HG02852 (cell line): Measurements from ENCODE around the gene KRTAP5-8.
"Not testable (repeated sequence)": the region's sequence is repeated elsewhere in the genome, so short reads cannot be mapped to it uniquely, and the experiment has no call there.

Experiments
- ATAC-seq: cut with Tn5 transposase; IDR thresholded peaks from one replicate; pipeline ENCODE4 v1.9.1; 2021; ENCODE audit warnings: mild to moderate bottlenecking, moderate library complexity; ENCODE audit not compliant: unreplicated experiment

KRTAP5-8 gene

GRCh38 chr11:71505781-71506180 is 32.0 kb upstream of the KRTAP5-8 start:
- ATAC-seq: no peak

GRCh38 chr11:71507102-71507501 is 30.7 kb upstream of the KRTAP5-8 start:
- no peak for ATAC-seq

DNA sequence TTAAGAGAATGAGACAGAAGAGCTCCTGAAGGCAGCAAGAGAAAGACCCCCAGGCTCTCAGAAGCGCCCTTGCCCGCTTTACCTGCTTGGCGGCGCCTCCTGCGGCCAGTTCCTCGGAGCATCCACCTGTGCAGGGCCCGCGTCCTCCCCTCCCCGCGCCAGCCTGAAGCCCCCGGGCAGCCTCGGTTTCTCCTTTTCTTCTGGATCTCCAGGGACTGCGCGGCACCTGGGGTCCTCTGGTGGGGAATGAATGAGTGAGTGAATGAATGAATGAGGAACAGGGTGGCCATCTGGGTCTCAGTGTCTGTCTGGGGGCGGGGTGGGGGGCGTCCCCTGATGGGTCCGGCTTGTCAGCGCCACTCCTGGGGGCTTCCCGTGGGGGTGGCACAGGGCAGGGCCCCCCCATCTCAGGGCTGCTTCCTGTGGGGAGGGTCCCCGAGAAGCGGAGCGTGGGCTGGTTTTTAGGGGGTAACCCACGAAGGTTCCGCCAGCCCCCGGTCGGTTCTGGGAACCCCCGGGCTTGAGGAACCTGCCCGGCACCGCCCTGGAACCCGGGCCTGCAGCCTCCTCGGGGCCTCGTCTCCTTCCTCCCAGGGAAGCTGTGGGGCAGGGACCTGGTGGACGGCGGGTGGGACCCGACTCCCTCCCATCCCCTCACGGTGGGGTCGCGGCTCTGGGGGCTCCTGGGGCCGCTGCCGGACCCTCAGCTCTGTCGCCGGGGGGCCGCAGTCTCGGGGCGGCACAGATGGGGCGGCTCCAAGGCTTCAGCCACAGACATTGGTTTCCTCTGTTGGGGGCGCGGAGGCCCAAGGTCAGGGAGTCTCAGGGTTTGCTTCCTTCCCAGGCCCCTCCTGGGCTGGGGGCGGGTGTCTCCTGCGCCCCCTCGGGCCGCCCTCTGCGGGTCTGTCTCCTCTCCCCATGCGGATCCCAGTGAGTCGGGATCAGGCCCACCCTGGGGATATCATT is 19.0 kb upstream of the KRTAP5-8 start:
- no peak for ATAC-seq

GRCh38 chr11:71519546-71519945 is 18.3 kb upstream of the KRTAP5-8 start:
- no peak for ATAC-seq

DNA sequence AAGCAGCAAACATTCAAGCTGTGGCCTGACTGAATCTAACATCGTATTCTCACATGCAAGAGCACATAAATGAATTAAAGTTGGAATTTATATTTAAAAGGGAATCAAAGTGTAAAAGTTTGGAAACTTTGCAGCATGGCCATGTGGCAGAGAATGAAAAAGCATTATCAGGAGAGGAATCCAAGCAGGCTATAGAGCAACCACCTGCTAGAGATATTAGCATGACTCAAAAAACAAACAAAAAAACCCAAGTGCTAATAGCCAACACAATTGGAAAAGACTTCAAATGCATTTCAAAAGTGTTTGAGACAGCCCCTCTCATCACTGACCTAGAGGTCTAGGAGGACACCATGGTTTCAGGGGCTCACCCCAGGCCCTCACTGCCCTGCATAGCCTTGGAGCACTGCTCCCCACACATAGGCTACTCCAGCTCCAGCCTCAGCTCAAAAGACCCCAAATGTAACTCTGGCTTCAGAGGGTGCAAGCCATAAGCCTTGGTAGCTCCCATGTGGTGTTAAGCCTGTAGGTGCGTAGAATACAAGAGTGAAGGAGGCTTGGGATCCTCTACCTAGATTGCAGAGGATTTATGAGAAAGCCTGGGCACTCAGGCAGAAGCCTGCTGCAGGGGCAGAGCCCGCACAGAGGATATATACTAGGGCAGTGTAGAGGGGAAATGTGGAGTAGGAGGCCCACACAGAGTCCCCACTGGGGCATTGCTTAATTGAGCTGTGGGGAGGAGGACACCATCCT is 12.5 kb upstream of the KRTAP5-8 start:
- no peak for ATAC-seq

- no peak for ATAC-seq
Measured at GRCh38 chr11:71525938-71526495, 11.8 kb upstream of the KRTAP5-8 start.

DNA sequence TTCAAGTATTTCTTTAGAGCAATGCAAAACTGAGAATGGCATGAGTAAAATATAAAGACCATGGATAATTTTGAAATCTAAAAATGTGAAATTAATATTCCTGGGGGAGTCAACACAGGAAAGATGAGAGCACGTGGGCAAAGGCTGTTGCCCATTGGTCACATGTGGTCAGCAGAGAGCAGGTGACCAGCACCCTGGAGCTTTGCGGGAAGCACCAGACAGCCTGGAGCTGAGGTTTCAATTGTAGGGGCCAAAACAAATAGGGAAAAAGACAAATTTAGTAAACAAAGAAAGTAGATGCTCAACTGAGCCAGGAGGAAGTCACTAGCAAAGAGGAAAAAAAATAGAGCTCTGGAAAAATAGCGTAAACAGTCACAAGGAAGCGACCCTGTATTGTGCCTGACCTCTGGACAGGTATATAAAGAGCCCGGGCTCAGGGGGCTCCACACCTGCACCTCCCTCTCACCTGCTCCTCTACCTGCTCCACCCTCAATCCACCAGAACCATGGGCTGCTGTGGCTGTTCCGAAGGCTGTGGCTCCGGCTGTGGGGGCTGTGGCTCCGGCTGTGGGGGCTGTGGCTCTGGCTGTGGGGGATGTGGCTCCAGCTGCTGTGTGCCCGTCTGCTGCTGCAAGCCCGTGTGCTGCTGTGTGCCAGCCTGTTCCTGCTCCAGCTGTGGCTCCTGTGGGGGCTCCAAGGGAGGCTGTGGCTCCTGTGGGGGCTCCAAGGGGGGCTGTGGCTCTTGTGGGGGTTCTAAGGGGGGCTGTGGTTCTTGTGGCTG is 10.8 kb upstream of the KRTAP5-8 start, which contains the start of gene KRTAP5-7:
Gene KRTAP5-7, plus strand, starts transcription at position 472 of the 780 bp plus-strand sequence. Its CDS starts 34 bp downstream, at position 506.
- ATAC-seq: not testable (repeated sequence)

DNA sequence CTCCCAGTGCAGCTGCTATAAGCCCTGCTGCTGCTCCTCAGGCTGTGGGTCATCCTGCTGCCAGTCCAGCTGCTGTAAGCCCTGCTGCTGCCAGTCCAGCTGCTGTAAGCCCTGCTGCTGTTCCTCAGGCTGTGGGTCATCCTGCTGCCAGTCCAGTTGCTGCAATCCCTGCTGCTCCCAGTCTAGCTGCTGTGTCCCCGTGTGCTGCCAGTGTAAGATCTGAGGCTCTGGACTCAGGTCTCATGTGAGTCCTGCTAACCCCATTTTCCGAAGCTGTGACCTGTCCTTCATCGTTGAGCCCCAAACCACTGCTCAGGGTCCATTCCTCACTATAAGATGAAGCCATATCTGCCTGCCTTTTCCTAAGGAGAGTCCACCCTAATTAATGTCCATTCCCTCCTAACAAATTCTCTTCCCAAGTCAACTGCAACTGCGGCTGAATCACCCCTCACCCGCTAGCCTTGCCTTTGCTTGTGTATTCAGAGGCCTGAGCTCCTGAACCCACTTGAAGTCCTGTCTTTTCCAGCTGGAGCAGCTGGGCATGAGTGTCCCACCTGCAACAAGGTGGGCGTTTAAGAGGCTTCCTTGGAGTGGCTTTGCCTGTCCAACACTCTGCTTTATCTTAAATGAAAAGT is 10.1 kb upstream of the KRTAP5-8 start:
- no peak for ATAC-seq

GRCh38 chr11:71530602-71531001 is 7.2 kb upstream of the KRTAP5-8 start:
- ATAC-seq: no peak

DNA sequence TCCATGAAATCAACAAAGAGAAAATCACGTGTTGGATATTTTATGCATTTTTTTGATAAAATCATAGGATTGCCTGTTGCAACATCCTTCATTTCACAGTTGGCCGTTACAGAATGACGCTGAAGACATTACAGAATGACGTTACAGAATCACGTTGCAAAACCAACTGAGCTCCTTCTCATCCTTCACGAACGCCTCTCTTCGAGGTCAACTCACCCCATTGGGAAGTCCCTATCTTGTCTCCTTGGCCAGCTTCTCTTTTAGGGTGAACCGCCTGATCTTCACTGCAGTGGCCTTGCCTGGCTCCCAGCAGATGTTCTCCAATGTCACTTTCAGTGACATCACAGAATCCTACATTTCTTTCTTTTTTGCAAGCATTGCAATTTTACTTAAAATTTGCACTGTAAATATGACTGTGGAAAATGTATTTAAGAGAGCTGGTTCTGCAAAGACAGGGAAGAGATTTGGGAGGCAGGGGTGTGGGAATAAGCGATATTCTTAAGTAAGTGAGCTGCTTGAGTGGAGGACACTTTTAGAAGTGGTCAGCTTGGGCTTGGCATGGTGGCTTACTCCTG is 5.7 kb upstream of the KRTAP5-8 start:
- no peak for ATAC-seq

DNA sequence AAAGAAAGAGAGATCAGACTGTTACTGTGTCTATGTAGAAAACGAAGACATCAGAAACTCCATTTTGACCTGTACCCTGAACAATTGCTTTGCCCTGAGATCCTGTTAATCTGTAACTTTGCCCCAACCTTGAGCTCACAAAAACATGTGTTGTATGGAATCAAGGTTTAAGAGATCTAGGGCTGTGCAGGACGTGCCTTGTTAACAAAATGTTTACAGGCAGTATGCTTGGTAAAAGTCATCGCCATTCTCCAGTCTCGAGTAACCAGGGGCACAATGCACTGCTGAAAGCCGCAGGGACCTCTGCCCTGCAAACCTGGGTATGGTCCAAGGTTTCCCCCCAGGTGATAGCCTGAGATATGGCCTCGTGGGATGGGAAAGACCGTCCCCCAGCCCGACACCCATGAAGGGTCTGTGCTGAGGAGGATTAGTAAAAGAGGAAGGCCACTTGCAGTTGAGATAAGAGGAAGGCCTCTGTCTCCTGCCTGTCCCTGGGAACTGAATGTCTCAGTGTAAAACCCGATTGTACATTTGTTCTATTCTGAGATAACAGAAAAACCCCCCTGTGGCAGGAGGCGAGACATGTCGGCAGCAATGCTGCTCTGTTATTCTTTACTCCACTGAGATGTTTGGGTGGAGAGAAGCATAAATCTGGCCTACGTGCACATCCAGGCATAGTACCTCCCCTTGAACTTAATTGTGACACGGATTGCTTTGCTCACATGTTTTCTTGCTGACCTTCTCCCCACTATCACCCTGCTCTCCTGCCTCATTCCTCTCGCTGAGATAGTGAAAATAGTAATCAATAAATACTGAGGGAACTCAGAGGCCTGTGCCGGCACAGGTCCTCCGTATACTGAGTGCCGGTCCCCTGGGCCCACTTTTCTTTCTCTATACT is 2.9 kb upstream of the KRTAP5-8 start:
- not testable (repeated sequence) for ATAC-seq

DNA sequence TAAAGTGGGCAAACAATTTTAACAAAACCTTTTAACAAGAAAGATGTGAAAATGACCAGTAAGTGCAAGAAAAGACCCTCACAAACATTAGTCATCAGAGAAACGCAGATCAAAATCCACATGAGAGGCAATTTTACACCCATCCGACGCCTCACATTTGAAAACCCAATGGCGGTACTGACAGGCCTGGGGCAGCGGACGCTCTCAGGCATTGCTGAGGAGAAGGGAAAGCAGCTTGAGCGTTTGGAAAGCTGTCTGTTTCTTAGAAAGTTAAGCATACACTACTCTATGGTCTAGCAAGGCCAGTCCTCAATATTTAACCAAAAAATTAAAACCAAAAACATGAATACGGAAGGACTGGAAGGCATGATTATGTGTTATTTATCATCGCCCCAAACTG is 2.0 kb upstream of the KRTAP5-8 start:
- no peak for ATAC-seq

GRCh38 chr11:71537537-71537936 is 288 bp upstream of the KRTAP5-8 start:
- no peak for ATAC-seq

GRCh38 chr11:71538666-71538990 is 803 bp downstream of the KRTAP5-8 start:
- no peak for ATAC-seq

DNA sequence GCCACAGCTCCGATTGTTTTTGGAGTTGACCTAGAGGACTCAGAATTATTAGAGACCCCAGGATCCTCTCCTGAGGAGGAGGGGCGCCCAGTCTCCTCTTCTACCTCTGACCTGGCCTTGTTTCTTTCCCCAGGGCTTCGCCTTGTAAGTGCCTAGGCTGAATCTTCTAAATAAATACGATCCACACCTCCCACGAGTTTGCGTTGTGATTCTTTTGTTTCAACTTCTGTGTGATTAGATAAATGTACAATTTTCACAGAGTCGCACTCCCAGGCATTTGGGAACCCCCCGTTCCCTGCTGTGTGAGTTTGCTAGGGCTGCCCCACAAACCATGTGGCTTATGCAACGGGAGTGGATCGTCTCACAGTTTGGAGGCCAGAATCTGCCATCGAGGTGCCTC is 1.2 kb downstream of the KRTAP5-8 start:
- ATAC-seq: no peak

GRCh38 chr11:71539971-71540370 is 2.1 kb downstream of the KRTAP5-8 start:
- ATAC-seq: not testable (repeated sequence)

- ATAC-seq: peak; percentile 67
Measured at GRCh38 chr11:71540521-71541304, 2.9 kb downstream of the KRTAP5-8 start.

DNA sequence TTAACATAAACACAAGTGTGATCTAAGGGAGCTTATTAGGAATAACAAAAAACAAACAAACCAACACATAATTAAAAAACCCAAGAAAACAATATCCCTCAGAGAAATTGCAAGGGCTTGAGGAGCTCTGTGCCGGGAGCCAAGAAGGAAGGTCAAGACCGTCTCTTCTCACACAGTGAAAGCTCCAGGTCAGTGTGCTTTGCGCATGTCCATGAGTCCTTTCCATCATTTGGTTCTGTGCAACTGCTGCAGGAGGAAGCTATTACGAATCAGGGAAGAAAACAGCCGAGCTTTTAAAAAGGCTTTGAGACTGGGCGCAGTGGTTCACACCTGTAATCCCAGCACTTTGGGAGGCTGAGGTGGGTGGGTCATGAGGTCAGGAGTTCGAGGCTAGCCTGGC is 4.6 kb downstream of the KRTAP5-8 start:
- no peak for ATAC-seq
